SK-N-SH (cell line): ENCODE measurements around the gene CEP57. TPM values are rescaled to one million over a fixed set of nuclear protein-coding genes. Genes with fewer than 3 reads are reported as not detected.

Experiments
- CTCF ChIA-PET: fragments of 300-600, 350-600 bp; formaldehyde crosslinking; extraction: SDS; loops from one replicate; lab custom pipeline; 2021; lab: Yijun Ruan, JAX
- POLR2A ChIA-PET: fragments of 350-600 bp; sonication (Branson Sonifier 250); formaldehyde crosslinking; extraction: SDS; loops from one replicate; lab custom pipeline; 2020; ENCODE audit warnings: antibody characterized with exemption, inconsistent platforms; lab: Yijun Ruan, JAX
- DNase-seq: peaks from one replicate; pipeline ENCODE4 v3.0.0; 2012
- H2AFZ ChIP-seq: fragments of 200-600 bp; sonication (generic); 2 replicates; pipeline ENCODE4 v1.8.1; 2016; ENCODE audit warnings: antibody characterized with exemption, mild to moderate bottlenecking, low read depth
- H3F3A ChIP-seq: fragments of 200-600 bp; sonication (generic); replicated peaks from 2 replicates; pipeline ENCODE3; 2016; ENCODE audit warnings: antibody characterized with exemption, mild to moderate bottlenecking; ENCODE audit not compliant: insufficient read depth
- H3K27ac ChIP-seq, 2 experiments: fragments of 200-500 bp in 1 of 2; fragments of 200-600 bp in 1 of 2; sonication (Bioruptor generic) in 1 of 2; sonication (generic), shearing (Covaris generic) in 1 of 2; 2 replicates each; pipeline versions ENCODE4 v1.5.1 to v1.6.1; 2014 to 2016; ENCODE audit warnings: low read depth in 2 of 2, inconsistent platforms in 1 of 2, low read length in 1 of 2, mild to moderate bottlenecking in 1 of 2, mixed read lengths in 1 of 2
- H3K27me3 ChIP-seq: fragments of 200-600 bp; sonication (generic), shearing (Covaris generic); 2 replicates; pipeline ENCODE4 v1.6.1; 2016; ENCODE audit warnings: mixed run types; ENCODE audit not compliant: insufficient read depth
- H3K36me3 ChIP-seq, 2 experiments: fragments of 200-500 bp in 1 of 2; fragments of 200-600 bp in 1 of 2; sonication (Bioruptor generic) in 1 of 2; sonication (generic) in 1 of 2; replicated peaks in 1 of 2; 2 replicates each; pipeline versions ENCODE3 to v1.5.1; 2014 to 2016; ENCODE audit warnings: low read length in 1 of 2, mild to moderate bottlenecking in 1 of 2; ENCODE audit not compliant: insufficient read depth in 2 of 2, control insufficient read depth in 1 of 2
- H3K4me1 ChIP-seq, 2 experiments: fragments of 200-500 bp in 1 of 2; fragments of 200-600 bp in 1 of 2; sonication (Bioruptor generic) in 1 of 2; sonication (generic), shearing (Covaris generic) in 1 of 2; 2 replicates each; pipeline versions ENCODE4 v1.5.1 to v1.6.1; 2014 to 2016; ENCODE audit warnings: low read depth in 1 of 2, low read length in 1 of 2, mixed run types in 1 of 2; ENCODE audit not compliant: insufficient read depth in 2 of 2, control insufficient read depth in 1 of 2
- H3K4me2 ChIP-seq: fragments of 200-600 bp; sonication (generic), shearing (Covaris generic); 2 replicates; pipeline ENCODE4 v1.6.1; 2017; ENCODE audit warnings: mixed run types
- H3K4me3 ChIP-seq, 2 experiments: fragments of 200-500 bp in 1 of 2; fragments of 200-600 bp in 1 of 2; sonication (Bioruptor generic) in 1 of 2; sonication (generic), shearing (Covaris generic) in 1 of 2; 2 replicates each; pipeline versions ENCODE4 v1.5.1 to v1.8.1; 2014 to 2016; ENCODE audit warnings: low read depth in 2 of 2, inconsistent platforms in 1 of 2, low read length in 1 of 2, mild to moderate bottlenecking in 1 of 2, mixed read lengths in 1 of 2, moderate library complexity in 1 of 2
- H3K79me2 ChIP-seq: fragments of 200-600 bp; sonication (generic); 2 replicates; pipeline ENCODE4 v1.8.1; 2017; ENCODE audit warnings: mild to moderate bottlenecking; ENCODE audit not compliant: insufficient read depth
- H3K9ac ChIP-seq: fragments of 200-600 bp; sonication (generic); 2 replicates; pipeline ENCODE4 v1.6.1; 2017; ENCODE audit warnings: mixed run types
- H3K9me2 ChIP-seq: fragments of 200-600 bp; sonication (generic); 2 replicates; pipeline ENCODE4 v1.6.1; 2017; ENCODE audit warnings: mixed run types
- H3K9me3 ChIP-seq: fragments of 200-600 bp; sonication (generic); 2 replicates; pipeline ENCODE4 v1.6.1; 2017; ENCODE audit warnings: mixed run types, mild to moderate bottlenecking, moderate library complexity
- H4K20me1 ChIP-seq: fragments of 200-600 bp; sonication (generic); 2 replicates; pipeline ENCODE4 v1.6.1; 2017; ENCODE audit warnings: mild to moderate bottlenecking, mixed run types; ENCODE audit not compliant: insufficient read depth
- EZH2phosphoT487 ChIP-seq: fragments of 200-600 bp; sonication (generic); IDR thresholded peaks from 2 replicates; pipeline ENCODE4 v1.6.1; 2017; ENCODE audit warnings: low read depth, mixed run types, mild to moderate bottlenecking, antibody characterized with exemption, moderate library complexity, borderline replicate concordance
- FOSL2 ChIP-seq: IDR thresholded peaks from 2 replicates; pipeline ENCODE4 v1.4.0; 2012; ENCODE audit warnings: low read depth, mild to moderate bottlenecking, moderate library complexity, borderline replicate concordance
- FOXJ3 ChIP-seq: sonication (generic); formaldehyde crosslinking; IDR thresholded peaks from 2 replicates; pipeline ENCODE4 v1.5.1; 2020; ENCODE audit warnings: mild to moderate bottlenecking, missing genetic modification reagents
- FOXM1 ChIP-seq: IDR thresholded peaks from 2 replicates; pipeline ENCODE4 v1.4.0; 2012; ENCODE audit warnings: low read depth, mild to moderate bottlenecking
- MEF2A ChIP-seq: IDR thresholded peaks from 2 replicates; pipeline ENCODE4 v1.4.0; 2012; ENCODE audit warnings: low read depth, borderline replicate concordance
- NFIC ChIP-seq: IDR thresholded peaks from 2 replicates; pipeline ENCODE4 v1.4.0; 2012; ENCODE audit warnings: borderline replicate concordance
- POLR2AphosphoS5 ChIP-seq: IDR thresholded peaks from 2 replicates; pipeline ENCODE4 v1.6.1; 2012; ENCODE audit warnings: low read depth, low read length
- RFX5 ChIP-seq: IDR thresholded peaks from 2 replicates; pipeline ENCODE4 v1.6.1; 2012; ENCODE audit warnings: mild to moderate bottlenecking, improper control_type of control experiment, low read length
- RXRA ChIP-seq: IDR thresholded peaks from 2 replicates; pipeline ENCODE4 v1.4.0; 2012; ENCODE audit warnings: low read depth, mild to moderate bottlenecking, borderline replicate concordance
- SIN3A ChIP-seq: IDR thresholded peaks from 2 replicates; pipeline ENCODE4 v1.6.1; 2012; ENCODE audit warnings: low read depth, mild to moderate bottlenecking, low read length, moderate library complexity, borderline replicate concordance
- SMC3 ChIP-seq: IDR thresholded peaks from 2 replicates; pipeline ENCODE4 v1.6.1; 2012; ENCODE audit warnings: low read depth, low read length, improper control_type of control experiment
- TAF1 ChIP-seq: IDR thresholded peaks from 2 replicates; pipeline ENCODE4 v1.6.1; 2012; ENCODE audit warnings: low read depth, mild to moderate bottlenecking, low read length, moderate library complexity, borderline replicate concordance
- TEAD4 ChIP-seq: IDR thresholded peaks from 2 replicates; pipeline ENCODE4 v1.4.0; 2012; ENCODE audit warnings: mild to moderate bottlenecking, borderline replicate concordance; ENCODE audit not compliant: insufficient read depth
- YY1 ChIP-seq: IDR thresholded peaks from 2 replicates; pipeline ENCODE4 v1.4.0; 2012; ENCODE audit warnings: low read depth, mild to moderate bottlenecking
- WGBS: methylation state at CpG from one replicate; pipeline ENCODE4 v1.1.6; 2017; ENCODE audit warnings: low lambda C conversion rate; 5-methylcytosine and 5-hydroxymethylcytosine counted together
- polyA plus RNA-seq, 3 experiments: library from polyadenylated mRNA; depleted of rRNA; stranded (reverse); fragments of >200 nt; gene quantifications; 2 replicates each; pipeline ENCODE4 v1.2.3, GENCODE V29; 2012
- TF ChIP-seq, protein P1 (sequence below): fragments of 150-350 bp; IDR thresholded peaks from 2 replicates; pipeline ENCODE4 v1.6.1; 2016; ENCODE audit warnings: mild to moderate bottlenecking, low read depth, low read length
- TF ChIP-seq, protein P2 (sequence below): fragments of 200-600 bp; sonication (generic); IDR thresholded peaks from 2 replicates; pipeline ENCODE4 v1.6.1; 2017; ENCODE audit warnings: antibody characterized with exemption, mild to moderate bottlenecking, moderate library complexity
- TF ChIP-seq, protein P3 (sequence below): IDR thresholded peaks from 2 replicates; pipeline ENCODE4; 2012
- TF ChIP-seq, protein P4 (sequence below): fragments of 150-350 bp; IDR thresholded peaks from 2 replicates; pipeline ENCODE4 v1.6.1; 2017; ENCODE audit warnings: antibody characterized with exemption, low read length, low read depth, borderline replicate concordance
- TF ChIP-seq, protein P5 (sequence below): IDR thresholded peaks from 2 replicates; pipeline ENCODE4 v1.4.0; 2012; ENCODE audit warnings: low read depth, borderline replicate concordance

Gene CEP57
- polyA plus RNA-seq, 1 of the 3 experiments (the other 2 are of a cell fraction), result 12.2 TPM

DNA sequence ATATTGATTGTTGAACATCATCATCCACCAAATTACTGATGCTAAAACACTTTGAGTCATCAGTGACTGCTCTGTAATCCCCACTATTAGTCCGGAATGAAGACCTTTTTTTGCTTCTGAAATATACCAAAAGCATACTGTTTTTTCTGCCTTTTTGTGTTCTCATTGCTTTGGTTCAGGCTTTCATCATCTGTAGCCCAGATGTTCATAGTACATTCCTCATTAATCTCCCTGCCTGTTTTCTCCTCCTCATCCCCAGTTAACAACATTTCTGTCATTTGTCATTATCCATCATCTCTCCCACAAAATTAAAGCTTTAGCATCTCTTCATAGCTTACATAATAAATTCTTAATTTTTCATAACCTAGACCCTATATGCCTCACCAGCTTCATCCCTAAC lies 9.2 kb downstream of the CEP57 start (continued):
- TF ChIP-seq, protein P1, sequence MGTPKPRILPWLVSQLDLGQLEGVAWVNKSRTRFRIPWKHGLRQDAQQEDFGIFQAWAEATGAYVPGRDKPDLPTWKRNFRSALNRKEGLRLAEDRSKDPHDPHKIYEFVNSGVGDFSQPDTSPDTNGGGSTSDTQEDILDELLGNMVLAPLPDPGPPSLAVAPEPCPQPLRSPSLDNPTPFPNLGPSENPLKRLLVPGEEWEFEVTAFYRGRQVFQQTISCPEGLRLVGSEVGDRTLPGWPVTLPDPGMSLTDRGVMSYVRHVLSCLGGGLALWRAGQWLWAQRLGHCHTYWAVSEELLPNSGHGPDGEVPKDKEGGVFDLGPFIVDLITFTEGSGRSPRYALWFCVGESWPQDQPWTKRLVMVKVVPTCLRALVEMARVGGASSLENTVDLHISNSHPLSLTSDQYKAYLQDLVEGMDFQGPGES, result no peak

DNA sequence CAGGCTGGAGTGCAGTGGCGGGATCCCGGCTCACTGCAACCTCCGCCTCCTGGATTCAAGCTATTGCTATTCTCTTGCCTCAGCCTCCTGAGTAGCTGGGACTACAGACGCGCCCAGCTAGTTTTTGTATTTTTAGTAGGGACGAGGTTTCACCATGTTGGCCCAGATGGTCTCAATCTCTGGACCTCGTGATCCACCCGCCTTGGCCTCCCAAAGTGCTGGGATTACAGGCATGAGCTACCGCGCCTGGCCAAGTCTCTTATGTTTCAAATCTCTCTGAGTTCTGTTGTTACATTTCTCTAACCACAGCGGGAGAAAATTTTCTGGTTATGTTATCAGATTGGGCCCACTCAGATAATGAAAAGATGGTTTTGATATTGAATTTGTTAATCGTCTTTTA lies 10.1 kb downstream of the CEP57 start:
- POLR2A ChIA-PET, result interaction anchor here (0.7 kb wide), 1 partner anchor 11 kb away, joined by 3 read pairs; the partner anchor contains the start of gene FAM76B
- Histone ChIP-seq H3K9me2 (no peaks in the 10 kb centered on the region), H3K4me3 (no peak overlapping the region), H3K79me2 (peaks cover 32% of the 10 kb centered on the region), H3K27me3 (no peaks in the 10 kb centered on the region), H4K20me1 (no peaks in the 10 kb centered on the region; the same call in 1 of the 2 replicates), H3K36me3 (peaks cover 42 to 46% of the 10 kb centered on the region in 2 experiments), H3K4me1 (peaks cover 5 to 8% of the 10 kb centered on the region in 2 experiments; a peak in 2 of 4 replicates), H3F3A (no peaks in the 10 kb centered on the region), H3K4me2 (no peak overlapping the region), H3K9me3 (no peaks in the 10 kb centered on the region), H3K9ac (no peak overlapping the region), H3K27ac (no peak overlapping the region), H2AFZ (no peak overlapping the region)
- TF ChIP-seq TAF1 (no peak), EZH2phosphoT487 (no peak), FOXM1 (no peak), SMC3 (no peak), FOXJ3 (no peak), POLR2AphosphoS5 (no peak)
- CTCF ChIA-PET, result interaction anchor here (0.6 to 1.3 kb wide), 4 partner anchors 11 to 596 kb away, joined by 3 read pairs; partner anchors contain the start of gene FAM76B
- no peak for DNase-seq
- 92% methylated on average over 12 of the region's 12 CpGs for WGBS

DNA sequence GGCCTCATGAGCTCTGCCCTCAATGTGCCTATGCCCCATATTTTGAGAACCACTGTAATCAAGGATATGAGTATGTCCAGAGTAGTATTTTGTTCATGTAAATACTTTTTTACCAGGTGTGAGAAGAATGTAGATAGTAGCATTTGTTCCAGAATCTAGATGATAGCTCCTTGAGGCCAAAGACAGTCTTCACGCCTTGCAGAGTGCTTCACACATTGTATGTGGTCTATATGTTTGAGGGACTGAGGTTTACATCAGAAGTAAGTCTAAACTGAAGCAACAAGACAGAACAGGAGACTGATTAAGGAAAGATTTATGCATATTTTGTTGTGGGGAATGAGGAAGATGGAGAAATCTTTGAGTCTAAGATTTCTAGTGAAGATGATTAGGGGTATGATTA lies 12.5 kb downstream of the CEP57 start:
- POLR2A ChIA-PET, result no interaction called here
- peaks cover 50 to 67% of the 10 kb centered on the region in 2 experiments for H3K36me3 ChIP-seq
- H3K9me2 ChIP-seq, result no peaks in the 10 kb centered on the region
- DNase-seq, result no peak
- H3K27me3 ChIP-seq, result no peaks in the 10 kb centered on the region
- H4K20me1 ChIP-seq, result no peaks in the 10 kb centered on the region; the same call in 1 of the 2 replicates
- H3K4me3 ChIP-seq, result no peak overlapping the region
- H3K9me3 ChIP-seq, result no peaks in the 10 kb centered on the region
- no peak overlapping the region for H3K27ac ChIP-seq
- 95% methylated on average over 1 of the region's 1 CpG for WGBS
- no peak overlapping the region for H3K9ac ChIP-seq
- no peak overlapping the region for H3K4me2 ChIP-seq
- no peaks in the 10 kb centered on the region; a peak in 1 of 4 replicates for H3K4me1 ChIP-seq
- CTCF ChIA-PET, result no interaction called here
- H3K79me2 ChIP-seq, result peaks cover 10% of the 10 kb centered on the region
- no peaks in the 10 kb centered on the region for H3F3A ChIP-seq
- no peak overlapping the region for H2AFZ ChIP-seq
- TF ChIP-seq, protein P1, result no peak
- TF ChIP-seq TEAD4 (no peak), NFIC (no peak), RXRA (no peak), YY1 (no peak), RFX5 (no peak), FOSL2 (no peak), MEF2A (no peak), SIN3A (no peak)
- TF ChIP-seq, protein P2, sequence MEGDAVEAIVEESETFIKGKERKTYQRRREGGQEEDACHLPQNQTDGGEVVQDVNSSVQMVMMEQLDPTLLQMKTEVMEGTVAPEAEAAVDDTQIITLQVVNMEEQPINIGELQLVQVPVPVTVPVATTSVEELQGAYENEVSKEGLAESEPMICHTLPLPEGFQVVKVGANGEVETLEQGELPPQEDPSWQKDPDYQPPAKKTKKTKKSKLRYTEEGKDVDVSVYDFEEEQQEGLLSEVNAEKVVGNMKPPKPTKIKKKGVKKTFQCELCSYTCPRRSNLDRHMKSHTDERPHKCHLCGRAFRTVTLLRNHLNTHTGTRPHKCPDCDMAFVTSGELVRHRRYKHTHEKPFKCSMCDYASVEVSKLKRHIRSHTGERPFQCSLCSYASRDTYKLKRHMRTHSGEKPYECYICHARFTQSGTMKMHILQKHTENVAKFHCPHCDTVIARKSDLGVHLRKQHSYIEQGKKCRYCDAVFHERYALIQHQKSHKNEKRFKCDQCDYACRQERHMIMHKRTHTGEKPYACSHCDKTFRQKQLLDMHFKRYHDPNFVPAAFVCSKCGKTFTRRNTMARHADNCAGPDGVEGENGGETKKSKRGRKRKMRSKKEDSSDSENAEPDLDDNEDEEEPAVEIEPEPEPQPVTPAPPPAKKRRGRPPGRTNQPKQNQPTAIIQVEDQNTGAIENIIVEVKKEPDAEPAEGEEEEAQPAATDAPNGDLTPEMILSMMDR, result no peak
- TF ChIP-seq, protein P3, sequence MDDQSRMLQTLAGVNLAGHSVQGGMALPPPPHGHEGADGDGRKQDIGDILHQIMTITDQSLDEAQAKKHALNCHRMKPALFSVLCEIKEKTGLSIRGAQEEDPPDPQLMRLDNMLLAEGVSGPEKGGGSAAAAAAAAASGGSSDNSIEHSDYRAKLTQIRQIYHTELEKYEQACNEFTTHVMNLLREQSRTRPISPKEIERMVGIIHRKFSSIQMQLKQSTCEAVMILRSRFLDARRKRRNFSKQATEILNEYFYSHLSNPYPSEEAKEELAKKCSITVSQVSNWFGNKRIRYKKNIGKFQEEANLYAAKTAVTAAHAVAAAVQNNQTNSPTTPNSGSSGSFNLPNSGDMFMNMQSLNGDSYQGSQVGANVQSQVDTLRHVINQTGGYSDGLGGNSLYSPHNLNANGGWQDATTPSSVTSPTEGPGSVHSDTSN, result no peak
- TF ChIP-seq, protein P4, sequence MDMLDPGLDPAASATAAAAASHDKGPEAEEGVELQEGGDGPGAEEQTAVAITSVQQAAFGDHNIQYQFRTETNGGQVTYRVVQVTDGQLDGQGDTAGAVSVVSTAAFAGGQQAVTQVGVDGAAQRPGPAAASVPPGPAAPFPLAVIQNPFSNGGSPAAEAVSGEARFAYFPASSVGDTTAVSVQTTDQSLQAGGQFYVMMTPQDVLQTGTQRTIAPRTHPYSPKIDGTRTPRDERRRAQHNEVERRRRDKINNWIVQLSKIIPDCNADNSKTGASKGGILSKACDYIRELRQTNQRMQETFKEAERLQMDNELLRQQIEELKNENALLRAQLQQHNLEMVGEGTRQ, result no peak
- TF ChIP-seq, protein P5, sequence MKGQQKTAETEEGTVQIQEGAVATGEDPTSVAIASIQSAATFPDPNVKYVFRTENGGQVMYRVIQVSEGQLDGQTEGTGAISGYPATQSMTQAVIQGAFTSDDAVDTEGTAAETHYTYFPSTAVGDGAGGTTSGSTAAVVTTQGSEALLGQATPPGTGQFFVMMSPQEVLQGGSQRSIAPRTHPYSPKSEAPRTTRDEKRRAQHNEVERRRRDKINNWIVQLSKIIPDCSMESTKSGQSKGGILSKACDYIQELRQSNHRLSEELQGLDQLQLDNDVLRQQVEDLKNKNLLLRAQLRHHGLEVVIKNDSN, result no peak
